HG03060 (cell line): Measurements from ENCODE around the gene USP25.

Experiments
- ATAC-seq: cut with Tn5 transposase; IDR thresholded peaks from one replicate; pipeline ENCODE4 v1.9.1; 2021; ENCODE audit warnings: low read depth, moderate number of reproducible peaks; ENCODE audit not compliant: unreplicated experiment

USP25 gene

GRCh38 chr21:15755125-15755524, 25.3 kb downstream of the USP25 start:
- no peak for ATAC-seq

- ATAC-seq = no peak
Observed at GRCh38 chr21:15759469-15759868, 29.7 kb downstream of the USP25 start.

- ATAC-seq = no peak
Observed at GRCh38 chr21:15761507-15762100, 31.8 kb downstream of the USP25 start.

GRCh38 chr21:15763359-15763758, 33.6 kb downstream of the USP25 start:
- no peak for ATAC-seq

GRCh38 chr21:15764878-15765277, 35.1 kb downstream of the USP25 start:
- no peak for ATAC-seq

GRCh38 chr21:15766952-15767603, 37.3 kb downstream of the USP25 start:
- ATAC-seq = no peak

- ATAC-seq = no peak
Observed at GRCh38 chr21:15768045-15768601, 38.3 kb downstream of the USP25 start.

- ATAC-seq = no peak
Observed at GRCh38 chr21:15768853-15769252, 39.1 kb downstream of the USP25 start.

GRCh38 chr21:15771311-15771710, 41.5 kb downstream of the USP25 start:
- ATAC-seq = no peak

GRCh38 chr21:15772654-15773053, 42.9 kb downstream of the USP25 start:
- no peak for ATAC-seq

GRCh38 chr21:15774590-15774989, 44.8 kb downstream of the USP25 start:
- no peak for ATAC-seq

GRCh38 chr21:15775291-15775690, 45.5 kb downstream of the USP25 start:
- no peak for ATAC-seq

GRCh38 chr21:15775981-15776380, 46.2 kb downstream of the USP25 start:
- ATAC-seq = no peak

GRCh38 chr21:15776818-15777217, 47.0 kb downstream of the USP25 start:
- no peak for ATAC-seq

- no peak for ATAC-seq
Observed at GRCh38 chr21:15781986-15782385, 52.2 kb downstream of the USP25 start.

- ATAC-seq = no peak
Observed at GRCh38 chr21:15788847-15789523, 59.2 kb downstream of the USP25 start.

GRCh38 chr21:15793109-15793508, 63.3 kb downstream of the USP25 start:
- no peak for ATAC-seq

GRCh38 chr21:15793550-15794235, 63.9 kb downstream of the USP25 start:
- ATAC-seq = no peak

- ATAC-seq = no peak
Observed at GRCh38 chr21:15794277-15794912, 64.6 kb downstream of the USP25 start.

- no peak for ATAC-seq
Observed at GRCh38 chr21:15795533-15795932, 65.8 kb downstream of the USP25 start.
